Measurements from ENCODE around the gene CDK14. TPM values are rescaled to one million over a fixed set of nuclear protein-coding genes. Genes with fewer than 3 reads are reported as not detected.
"Not testable (repeated sequence)": the region's sequence is repeated elsewhere in the genome, so short reads cannot be mapped to it uniquely, and the experiment has no call there.

Gene CDK14
- total RNA-seq, 1 donor from 2014 or later = 6.4 TPM

- no peak overlapping the region for H3K4me3 ChIP-seq (ENCODE audit: low read depth, low read length)
- TF ChIP-seq CTCF (conservative IDR thresholded peaks at IDR 0.05; ENCODE audit: low read depth, low read length) = no peak
- DNase-seq (ENCODE audit: low read depth) = no peak
Measured at GRCh38 chr7:90728568-90728967, 132.4 kb downstream of the CDK14 start.

- H3K4me3 ChIP-seq (ENCODE audit: low read depth, low read length); DNase-seq (ENCODE audit: low read depth): not testable (repeated sequence)
Measured at GRCh38 chr7:90735611-90736280, 139.6 kb downstream of the CDK14 start.

- H3K4me3 ChIP-seq (ENCODE audit: low read depth, low read length) = no peak overlapping the region
- TF ChIP-seq CTCF (conservative IDR thresholded peaks at IDR 0.05; ENCODE audit: low read depth, low read length) = no peak
Measured at GRCh38 chr7:90736316-90736715, 140.2 kb downstream of the CDK14 start.

GRCh38 chr7:90736968-90737939 lies 141.1 kb downstream of the CDK14 start:
- DNase-seq (ENCODE audit: low read depth) = no peak
- TF ChIP-seq CTCF (conservative IDR thresholded peaks at IDR 0.05; ENCODE audit: low read depth, low read length) = no peak
- no peak overlapping the region for H3K4me3 ChIP-seq (ENCODE audit: low read depth, low read length)

More at GRCh38 chr7:90736316-90736715, 140.2 kb downstream of the CDK14 start:
- DNase-seq (ENCODE audit: low read depth) = no peak

- no peak overlapping the region for H3K4me3 ChIP-seq (ENCODE audit: low read depth, low read length)
- no peak for DNase-seq (ENCODE audit: low read depth)
- TF ChIP-seq CTCF (conservative IDR thresholded peaks at IDR 0.05; ENCODE audit: low read depth, low read length) = no peak
Measured at GRCh38 chr7:90738249-90738648, 142.1 kb downstream of the CDK14 start.

GRCh38 chr7:90739716-90740115 lies 143.6 kb downstream of the CDK14 start:
- no peak for TF ChIP-seq CTCF (conservative IDR thresholded peaks at IDR 0.05; ENCODE audit: low read depth, low read length)
- no peak overlapping the region for H3K4me3 ChIP-seq (ENCODE audit: low read depth, low read length)
- DNase-seq (ENCODE audit: low read depth) = no peak

GRCh38 chr7:90740386-90740785 lies 144.3 kb downstream of the CDK14 start:
- DNase-seq (ENCODE audit: low read depth) = no peak
- TF ChIP-seq CTCF (conservative IDR thresholded peaks at IDR 0.05; ENCODE audit: low read depth, low read length) = no peak

More at GRCh38 chr7:90740386-90740785, 144.3 kb downstream of the CDK14 start:
- no peak overlapping the region for H3K4me3 ChIP-seq (ENCODE audit: low read depth, low read length)
